ENCODE measurements around the gene CDKN1B. TPM values are rescaled to one million over a fixed set of nuclear protein-coding genes. Genes with fewer than 3 reads are reported as not detected.

CDKN1B gene
- total and polyA plus RNA-seq, 2 of the 13 experiments (the other 11 are each of a cell fraction or from before 2014, with no cell fraction given), result 20.1 to 37.2 TPM

DNA sequence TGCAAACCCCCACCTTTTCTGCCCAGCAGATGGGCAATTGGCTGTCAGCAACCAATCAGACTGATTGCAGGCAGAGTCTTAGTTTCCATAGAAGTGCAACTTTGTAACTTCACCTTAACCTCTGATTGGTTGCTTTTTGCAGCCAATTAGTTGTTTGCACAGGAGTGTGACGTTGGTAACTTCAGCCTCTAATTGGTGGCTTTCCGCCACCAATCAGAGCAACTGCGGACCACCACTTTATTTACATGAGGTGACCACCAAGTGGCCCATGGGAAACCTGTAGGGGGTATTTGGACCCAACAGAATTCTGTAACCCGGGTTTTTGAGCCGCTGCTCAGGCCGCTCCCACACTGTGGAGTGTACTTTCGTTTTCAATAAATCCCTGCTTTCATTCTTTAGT is 32.3 kb downstream of the CDKN1B start (continued):
- TF ChIP-seq SMARCC2 (IDR thresholded peaks at IDR 0.05) (no peak), CREB1 (IDR thresholded peaks at IDR 0.05) (peak; percentile 45; the same call in 1 of the 2 replicates), CREB1 (CRISPR knock-in tag; IDR thresholded peaks at IDR 0.05) (peak; percentile 48; the same call in 1 of the 2 replicates), MBD4 (IDR thresholded peaks at IDR 0.05; ENCODE audit: borderline replicate concordance, low read length) (no peak), KDM5A (IDR thresholded peaks at IDR 0.05; ENCODE audit: borderline replicate concordance, low read length) (no peak), HIVEP1 (CRISPR knock-in tag; IDR thresholded peaks at IDR 0.05) (no peak), SP5 (CRISPR knock-in tag; IDR thresholded peaks at IDR 0.05; ENCODE audit: borderline replicate concordance, low read depth) (no peak), ZNF703 (CRISPR knock-in tag; IDR thresholded peaks at IDR 0.05; ENCODE audit: borderline replicate concordance) (no peak), PHF8 (CRISPR knock-in tag; IDR thresholded peaks at IDR 0.05) (no peak), ZNF317 (CRISPR knock-in tag; IDR thresholded peaks at IDR 0.05) (no peak), SUZ12 (IDR thresholded peaks at IDR 0.05; ENCODE audit: low read depth, low read length) (no peak), JUND (CRISPR knock-in tag; IDR thresholded peaks at IDR 0.05) (no peak), ZMYM4 (CRISPR knock-in tag; IDR thresholded peaks at IDR 0.05) (peak; percentile 67), ZBTB42 (CRISPR knock-in tag; IDR thresholded peaks at IDR 0.05) (no peak), NFYC (CRISPR knock-in tag; IDR thresholded peaks at IDR 0.05) (peak; percentile 81), ZBTB7B (CRISPR knock-in tag; IDR thresholded peaks at IDR 0.05) (0 out of 2 replicates have a peak, but pooled peaks have one; percentile 43), PTBP1 (IDR thresholded peaks at IDR 0.05; ENCODE audit: low read depth, low read length, poor library complexity, severe bottlenecking) (no peak), ZNF577 (CRISPR knock-in tag; IDR thresholded peaks at IDR 0.05; ENCODE audit: borderline replicate concordance, low read depth) (no peak), CREM (IDR thresholded peaks at IDR 0.05) (peak; percentile 52; the same call in 1 of the 2 replicates), CREM (CRISPR knock-in tag; IDR thresholded peaks at IDR 0.05) (no peak), NFYB (CRISPR knock-in tag; IDR thresholded peaks at IDR 0.05) (peak; percentile 79), RFXANK (CRISPR knock-in tag; IDR thresholded peaks at IDR 0.05) (peak; percentile 96)
- TF ChIP-seq, protein P1, sequence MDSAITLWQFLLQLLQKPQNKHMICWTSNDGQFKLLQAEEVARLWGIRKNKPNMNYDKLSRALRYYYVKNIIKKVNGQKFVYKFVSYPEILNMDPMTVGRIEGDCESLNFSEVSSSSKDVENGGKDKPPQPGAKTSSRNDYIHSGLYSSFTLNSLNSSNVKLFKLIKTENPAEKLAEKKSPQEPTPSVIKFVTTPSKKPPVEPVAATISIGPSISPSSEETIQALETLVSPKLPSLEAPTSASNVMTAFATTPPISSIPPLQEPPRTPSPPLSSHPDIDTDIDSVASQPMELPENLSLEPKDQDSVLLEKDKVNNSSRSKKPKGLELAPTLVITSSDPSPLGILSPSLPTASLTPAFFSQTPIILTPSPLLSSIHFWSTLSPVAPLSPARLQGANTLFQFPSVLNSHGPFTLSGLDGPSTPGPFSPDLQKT (CRISPR knock-in tag; IDR thresholded peaks at IDR 0.05; ENCODE audit: borderline replicate concordance), result no peak
- TF ChIP-seq, protein P2, sequence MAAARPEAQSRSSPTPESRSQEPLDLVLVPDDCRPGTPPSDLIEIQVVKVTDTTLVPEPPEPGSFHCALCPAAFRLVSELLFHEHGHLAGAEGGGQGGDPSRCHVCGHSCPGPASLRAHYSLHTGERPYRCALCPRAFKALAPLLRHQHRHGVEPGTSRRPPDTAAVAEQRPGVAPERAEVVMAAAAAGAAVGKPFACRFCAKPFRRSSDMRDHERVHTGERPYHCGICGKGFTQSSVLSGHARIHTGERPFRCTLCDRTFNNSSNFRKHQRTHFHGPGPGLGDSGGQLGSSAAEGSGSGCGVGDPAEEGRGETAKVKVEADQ (CRISPR knock-in tag; IDR thresholded peaks at IDR 0.05; ENCODE audit: borderline replicate concordance), result no peak
- TF ChIP-seq, protein P3, sequence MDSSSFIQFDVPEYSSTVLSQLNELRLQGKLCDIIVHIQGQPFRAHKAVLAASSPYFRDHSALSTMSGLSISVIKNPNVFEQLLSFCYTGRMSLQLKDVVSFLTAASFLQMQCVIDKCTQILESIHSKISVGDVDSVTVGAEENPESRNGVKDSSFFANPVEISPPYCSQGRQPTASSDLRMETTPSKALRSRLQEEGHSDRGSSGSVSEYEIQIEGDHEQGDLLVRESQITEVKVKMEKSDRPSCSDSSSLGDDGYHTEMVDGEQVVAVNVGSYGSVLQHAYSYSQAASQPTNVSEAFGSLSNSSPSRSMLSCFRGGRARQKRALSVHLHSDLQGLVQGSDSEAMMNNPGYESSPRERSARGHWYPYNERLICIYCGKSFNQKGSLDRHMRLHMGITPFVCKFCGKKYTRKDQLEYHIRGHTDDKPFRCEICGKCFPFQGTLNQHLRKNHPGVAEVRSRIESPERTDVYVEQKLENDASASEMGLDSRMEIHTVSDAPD (CRISPR knock-in tag; IDR thresholded peaks at IDR 0.05), result no peak
- TF ChIP-seq, protein P4, sequence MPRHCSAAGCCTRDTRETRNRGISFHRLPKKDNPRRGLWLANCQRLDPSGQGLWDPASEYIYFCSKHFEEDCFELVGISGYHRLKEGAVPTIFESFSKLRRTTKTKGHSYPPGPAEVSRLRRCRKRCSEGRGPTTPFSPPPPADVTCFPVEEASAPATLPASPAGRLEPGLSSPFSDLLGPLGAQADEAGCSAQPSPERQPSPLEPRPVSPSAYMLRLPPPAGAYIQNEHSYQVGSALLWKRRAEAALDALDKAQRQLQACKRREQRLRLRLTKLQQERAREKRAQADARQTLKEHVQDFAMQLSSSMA (CRISPR knock-in tag; IDR thresholded peaks at IDR 0.05), result no peak
